Loucy (cell line): ENCODE data around the gene CHRND.

Experiments used
- EZH2phosphoT487 ChIP-seq: fragments of 200-600 bp; IDR thresholded peaks from 2 replicates; pipeline ENCODE4 v1.6.1; 2018; ENCODE audit warnings: antibody characterized with exemption, mild to moderate bottlenecking, moderate library complexity, borderline replicate concordance
- TF ChIP-seq, protein P1 (sequence below): fragments of 200-600 bp; sonication (generic); conservative IDR thresholded peaks from 2 replicates; pipeline ENCODE4 v1.5.1; 2014; ENCODE audit warnings: mild to moderate bottlenecking, antibody characterized with exemption, low read length

DNA sequence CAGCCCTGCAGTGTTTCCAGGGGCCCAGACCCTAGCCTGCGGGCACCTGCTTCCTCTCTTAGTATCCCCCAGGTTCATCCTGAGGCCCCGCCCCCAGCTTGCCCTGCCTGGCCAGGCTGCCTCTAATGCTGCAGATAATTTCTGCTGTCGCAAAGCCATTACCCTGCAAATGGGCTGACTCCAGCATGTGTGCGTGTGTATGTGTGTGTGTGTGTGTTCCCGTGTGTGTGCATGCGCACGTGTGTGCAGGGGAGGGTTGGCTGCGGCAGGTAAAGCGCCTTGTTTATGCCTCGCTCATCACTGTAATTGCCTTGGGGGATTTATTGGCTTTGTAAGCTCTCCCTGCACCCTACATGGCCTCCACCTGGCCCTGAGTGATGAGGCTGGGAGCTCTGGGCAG is 13.4 kb upstream of the CHRND start:
- TF ChIP-seq, protein P1, sequence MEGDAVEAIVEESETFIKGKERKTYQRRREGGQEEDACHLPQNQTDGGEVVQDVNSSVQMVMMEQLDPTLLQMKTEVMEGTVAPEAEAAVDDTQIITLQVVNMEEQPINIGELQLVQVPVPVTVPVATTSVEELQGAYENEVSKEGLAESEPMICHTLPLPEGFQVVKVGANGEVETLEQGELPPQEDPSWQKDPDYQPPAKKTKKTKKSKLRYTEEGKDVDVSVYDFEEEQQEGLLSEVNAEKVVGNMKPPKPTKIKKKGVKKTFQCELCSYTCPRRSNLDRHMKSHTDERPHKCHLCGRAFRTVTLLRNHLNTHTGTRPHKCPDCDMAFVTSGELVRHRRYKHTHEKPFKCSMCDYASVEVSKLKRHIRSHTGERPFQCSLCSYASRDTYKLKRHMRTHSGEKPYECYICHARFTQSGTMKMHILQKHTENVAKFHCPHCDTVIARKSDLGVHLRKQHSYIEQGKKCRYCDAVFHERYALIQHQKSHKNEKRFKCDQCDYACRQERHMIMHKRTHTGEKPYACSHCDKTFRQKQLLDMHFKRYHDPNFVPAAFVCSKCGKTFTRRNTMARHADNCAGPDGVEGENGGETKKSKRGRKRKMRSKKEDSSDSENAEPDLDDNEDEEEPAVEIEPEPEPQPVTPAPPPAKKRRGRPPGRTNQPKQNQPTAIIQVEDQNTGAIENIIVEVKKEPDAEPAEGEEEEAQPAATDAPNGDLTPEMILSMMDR: no peak
- TF ChIP-seq EZH2phosphoT487: no peak
